CD8-positive, alpha-beta memory T cell (primary cell): ENCODE data around the gene XAB2. TPM values are rescaled to one million over a fixed set of nuclear protein-coding genes. Genes with fewer than 3 reads are reported as not detected.
A peak's percentile ranks its signal among the peaks of the same experiment; 100 is the strongest.

ENCODE experiments used
- CTCF ChIA-PET: fragments of 350-600 bp; sonication (Branson Sonifier 250); formaldehyde crosslinking; loops from one replicate; lab custom pipeline; 2021; ENCODE audit warnings: antibody characterized with exemption; lab: Charles Lee
- POLR2A ChIA-PET: fragments of 350-600 bp; sonication (Branson Sonifier 250); formaldehyde crosslinking; loops from one replicate; lab custom pipeline; 2021; ENCODE audit warnings: antibody characterized with exemption; lab: Charles Lee
- DNase-seq, 5 donors: peaks; one replicate each; pipeline versions ENCODE4 v3.0.0 to v3.0.0-alpha.2; 2020 to 2022; ENCODE audit warnings: mixed read lengths in 1 of 5
- H3K27ac ChIP-seq: one replicate; pipeline ENCODE4 v1.7.0; 2013; ENCODE audit warnings: low read depth, mild to moderate bottlenecking, low read length, moderate library complexity
- H3K27me3 ChIP-seq: 2 replicates; pipeline ENCODE4 v1.7.0; 2013; ENCODE audit warnings: low read length, mild to moderate bottlenecking; ENCODE audit not compliant: insufficient read depth, poor library complexity, severe bottlenecking
- H3K36me3 ChIP-seq: 2 replicates; pipeline ENCODE4 v1.7.0; 2013; ENCODE audit warnings: mild to moderate bottlenecking, low read length, moderate library complexity; ENCODE audit not compliant: insufficient read depth
- H3K4me1 ChIP-seq: 2 replicates; pipeline ENCODE4 v1.7.0; 2013; ENCODE audit warnings: mild to moderate bottlenecking, low read length, moderate library complexity; ENCODE audit not compliant: insufficient read depth
- H3K4me3 ChIP-seq: 2 replicates; pipeline ENCODE4 v1.7.0; 2013; ENCODE audit warnings: mild to moderate bottlenecking, low read length
- H3K9me3 ChIP-seq: 2 replicates; pipeline ENCODE4 v1.7.0; 2013; ENCODE audit warnings: mild to moderate bottlenecking, low read length
- H3K27ac Mint-ChIP-seq, 8 donors: one replicate each; pipeline ENCODE4 v1.8.0; 2020 to 2021; ENCODE audit warnings: mixed read lengths in 8 of 8, mild to moderate bottlenecking in 6 of 8, inconsistent platforms in 3 of 8, moderate library complexity in 3 of 8
- H3K27me3 Mint-ChIP-seq, 2 donors: one replicate each; pipeline ENCODE4 v1.8.0; 2020 to 2021; ENCODE audit warnings: mixed read lengths in 2 of 2, mild to moderate bottlenecking in 1 of 2, moderate library complexity in 1 of 2
- H3K36me3 Mint-ChIP-seq, 3 donors: one replicate each; pipeline ENCODE4 v1.8.0; 2020 to 2021; ENCODE audit warnings: mixed read lengths in 3 of 3, inconsistent platforms in 1 of 3, mild to moderate bottlenecking in 1 of 3
- H3K4me1 Mint-ChIP-seq, 3 donors: one replicate each; pipeline ENCODE4 v1.8.0; 2020 to 2021; ENCODE audit warnings: mixed read lengths in 3 of 3, inconsistent platforms in 1 of 3, mild to moderate bottlenecking in 1 of 3
- H3K4me3 Mint-ChIP-seq, 7 donors: one replicate each; pipeline ENCODE4 v1.8.0; 2020 to 2021; ENCODE audit warnings: mixed read lengths in 7 of 7, mild to moderate bottlenecking in 6 of 7, moderate library complexity in 4 of 7, inconsistent platforms in 2 of 7
- H3K9me3 Mint-ChIP-seq, 5 donors: one replicate each; pipeline ENCODE4 v1.8.0; 2020 to 2022; ENCODE audit warnings: mixed read lengths in 5 of 5, mild to moderate bottlenecking in 3 of 5, moderate library complexity in 2 of 5, inconsistent platforms in 1 of 5
- polyA plus RNA-seq: library from polyadenylated mRNA; unstranded; fragments of 300-500 nt; fragmentation: Illumina TruSeq; gene quantifications from one replicate; pipeline ENCODE4 v1.2.3, GENCODE V29; 2021
- total RNA-seq, 2 experiments: library from RNA; stranded (reverse); gene quantifications; one replicate each; pipeline ENCODE4 v1.2.3, GENCODE V29; 2021

XAB2 gene
- total and polyA plus RNA-seq, 3 experiments from 2014 or later, result 8.8 to 47.6 (median 46.0) TPM

- Histone ChIP-seq H3K4me1 (no peaks in the 10 kb centered on the region), H3K27ac (no peak overlapping the region), H3K4me3 (no peak overlapping the region), H3K27me3 (no peaks in the 10 kb centered on the region), H3K9me3 (no peaks in the 10 kb centered on the region), H3K36me3 (peaks cover 25% of the 10 kb centered on the region)
- ChIA-PET CTCF (no interaction called here), POLR2A (no interaction called here)
- no peaks in the 10 kb centered on the region for H3K27me3 Mint-ChIP-seq
- no peak overlapping the region for H3K4me3 Mint-ChIP-seq
- H3K36me3 Mint-ChIP-seq, result peaks cover 11 to 74% (median 17%) of the 10 kb centered on the region in 3 donors
- H3K4me1 Mint-ChIP-seq, result peaks cover 0 to 2% (median 0%) of the 10 kb centered on the region in 3 donors
- no peak for DNase-seq
- peak overlapping the region in 1 of 8 donors; percentile 54 for H3K27ac Mint-ChIP-seq
- no peaks in the 10 kb centered on the region for H3K9me3 Mint-ChIP-seq
These were observed 8.6 kb downstream of the XAB2 start for GRCh38 chr19:7620442-7621412.

GRCh38 chr19:7619671-7620441 is 9.5 kb downstream of the XAB2 start:
- Mint-ChIP-seq H3K27ac (peak overlapping the region in 1 of 8 donors; percentile 61), H3K4me3 (no peak overlapping the region), H3K4me1 (no peaks in the 10 kb centered on the region), H3K27me3 (no peaks in the 10 kb centered on the region), H3K36me3 (peaks cover 11 to 67% (median 17%) of the 10 kb centered on the region in 3 donors), H3K9me3 (no peaks in the 10 kb centered on the region)
- Histone ChIP-seq H3K36me3 (peaks cover 19% of the 10 kb centered on the region), H3K27me3 (no peaks in the 10 kb centered on the region), H3K27ac (no peak overlapping the region), H3K4me3 (no peak overlapping the region), H3K4me1 (no peaks in the 10 kb centered on the region), H3K9me3 (no peaks in the 10 kb centered on the region)
- no peak for DNase-seq
- POLR2A ChIA-PET, result interaction anchor here (0.7 kb wide), 1 partner anchor 10 kb away, joined by 3 read pairs; the partner anchor contains the start of gene PET100
- CTCF ChIA-PET, result no interaction called here

DNA sequence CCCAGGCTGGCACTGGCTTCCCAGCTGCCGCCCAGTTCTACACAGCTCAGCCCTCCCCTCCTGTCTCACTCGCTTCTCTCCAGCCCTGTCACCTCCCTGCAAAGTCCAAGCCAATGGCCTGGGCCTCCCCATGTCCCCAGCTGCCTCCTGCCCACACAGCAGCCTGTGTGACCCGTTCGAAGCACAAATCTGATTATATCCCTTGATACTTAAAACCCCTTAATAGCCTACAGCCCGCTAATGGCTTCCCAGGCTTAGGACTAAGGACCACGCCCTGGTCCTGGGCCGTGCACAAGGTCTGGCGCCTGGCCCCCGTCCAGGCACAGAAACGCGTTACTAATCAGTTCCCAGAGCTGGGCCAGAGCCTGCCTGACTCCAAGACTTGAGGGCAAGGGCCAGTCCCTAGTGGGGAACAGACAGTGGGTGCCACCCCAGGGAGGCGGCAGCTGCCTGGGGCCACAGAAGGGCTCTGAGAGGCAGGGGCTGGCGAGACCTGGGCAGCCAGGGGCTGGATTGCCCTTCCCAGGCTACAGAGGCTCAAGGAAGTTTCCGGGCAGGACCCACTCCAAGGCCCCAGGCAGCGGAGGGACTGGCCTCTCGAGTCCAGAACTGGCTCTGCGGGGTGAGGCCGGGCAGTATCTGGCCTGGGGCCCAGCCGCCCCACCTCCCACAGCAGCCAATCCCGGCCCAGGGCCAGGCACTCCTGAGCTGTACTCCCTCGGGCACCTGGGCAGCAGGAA is 10.4 kb downstream of the XAB2 start:
- POLR2A ChIA-PET, result interaction anchor here (0.5 to 0.7 kb wide), 2 partner anchors 11 to 481 kb away, joined by 3 read pairs; partner anchors contain the start of gene PET100

DNA sequence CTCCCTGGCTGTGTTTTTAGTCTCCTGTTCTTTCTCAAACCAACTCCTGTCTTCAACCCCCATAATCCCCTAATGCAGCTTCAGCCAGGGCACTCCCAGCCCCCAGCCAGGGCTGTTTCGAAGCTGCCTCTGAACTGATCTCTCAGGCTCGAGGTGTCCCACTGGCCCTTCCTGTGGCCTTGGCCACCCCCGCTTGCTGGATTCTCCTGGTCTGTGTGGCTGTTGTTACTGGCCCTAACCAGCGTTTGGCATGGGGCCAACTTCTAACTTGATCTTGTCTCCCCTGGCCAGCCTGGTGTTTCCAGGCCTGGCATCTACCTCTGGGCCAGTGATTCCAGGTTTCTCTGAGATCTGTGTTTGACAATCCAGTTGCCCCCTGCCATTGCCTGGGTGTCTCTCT is 11.0 kb downstream of the XAB2 start:
- peak overlapping the region in 2 of 8 donors; percentile 47 to 67 for H3K27ac Mint-ChIP-seq
- Histone ChIP-seq H3K27ac (no peak overlapping the region), H3K9me3 (no peaks in the 10 kb centered on the region), H3K27me3 (no peaks in the 10 kb centered on the region), H3K4me3 (no peak overlapping the region), H3K36me3 (peaks cover 19% of the 10 kb centered on the region), H3K4me1 (no peaks in the 10 kb centered on the region)
- no peaks in the 10 kb centered on the region for H3K4me1 Mint-ChIP-seq
- POLR2A ChIA-PET, result no interaction called here
- H3K4me3 Mint-ChIP-seq, result no peak overlapping the region
- H3K36me3 Mint-ChIP-seq, result peaks cover 11 to 56% (median 17%) of the 10 kb centered on the region in 3 donors
- no peaks in the 10 kb centered on the region for H3K9me3 Mint-ChIP-seq
- CTCF ChIA-PET, result no interaction called here
- no peaks in the 10 kb centered on the region for H3K27me3 Mint-ChIP-seq
- no peak for DNase-seq

More for the DNA sequence above, 10.4 kb downstream of the XAB2 start:
- Histone ChIP-seq H3K27ac (no peak overlapping the region), H3K27me3 (no peaks in the 10 kb centered on the region), H3K4me3 (no peak overlapping the region), H3K36me3 (peaks cover 19% of the 10 kb centered on the region), H3K9me3 (no peaks in the 10 kb centered on the region), H3K4me1 (no peaks in the 10 kb centered on the region)
- CTCF ChIA-PET, result no interaction called here
- Mint-ChIP-seq H3K27ac (peak overlapping the region in 1 of 8 donors; percentile 67), H3K4me1 (no peaks in the 10 kb centered on the region), H3K27me3 (no peaks in the 10 kb centered on the region), H3K36me3 (peaks cover 11 to 59% (median 17%) of the 10 kb centered on the region in 3 donors), H3K4me3 (no peak overlapping the region), H3K9me3 (no peaks in the 10 kb centered on the region)
- DNase-seq, result no peak

DNA sequence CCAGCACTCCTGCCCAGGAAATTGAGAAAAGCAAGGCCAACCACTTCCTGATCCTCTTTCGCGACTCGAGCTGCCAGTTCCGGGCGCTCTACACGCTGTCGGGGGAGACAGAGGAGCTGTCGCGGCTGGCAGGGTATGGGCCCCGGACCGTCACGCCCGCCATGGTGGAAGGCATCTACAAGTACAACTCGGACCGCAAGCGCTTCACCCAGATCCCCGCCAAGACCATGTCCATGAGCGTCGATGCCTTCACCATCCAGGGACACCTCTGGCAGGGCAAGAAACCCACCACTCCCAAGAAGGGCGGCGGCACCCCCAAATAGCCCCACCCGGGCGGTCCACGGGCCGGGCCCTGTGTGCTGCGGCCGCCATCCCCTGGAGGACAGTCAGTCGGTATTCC is 11.6 kb downstream of the XAB2 start:
- DNase-seq, result no peak
- H3K36me3 Mint-ChIP-seq, result peaks cover 11 to 50% (median 13%) of the 10 kb centered on the region in 3 donors
- Histone ChIP-seq H3K4me1 (no peaks in the 10 kb centered on the region), H3K9me3 (no peaks in the 10 kb centered on the region), H3K4me3 (no peak overlapping the region), H3K27ac (no peak overlapping the region), H3K27me3 (no peaks in the 10 kb centered on the region), H3K36me3 (peaks cover 15% of the 10 kb centered on the region)
- H3K27ac Mint-ChIP-seq, result no peak overlapping the region
- CTCF ChIA-PET, result no interaction called here
- H3K4me3 Mint-ChIP-seq, result no peak overlapping the region
- POLR2A ChIA-PET, result no interaction called here
- H3K9me3 Mint-ChIP-seq, result no peaks in the 10 kb centered on the region
- H3K27me3 Mint-ChIP-seq, result no peaks in the 10 kb centered on the region
- no peaks in the 10 kb centered on the region for H3K4me1 Mint-ChIP-seq

DNA sequence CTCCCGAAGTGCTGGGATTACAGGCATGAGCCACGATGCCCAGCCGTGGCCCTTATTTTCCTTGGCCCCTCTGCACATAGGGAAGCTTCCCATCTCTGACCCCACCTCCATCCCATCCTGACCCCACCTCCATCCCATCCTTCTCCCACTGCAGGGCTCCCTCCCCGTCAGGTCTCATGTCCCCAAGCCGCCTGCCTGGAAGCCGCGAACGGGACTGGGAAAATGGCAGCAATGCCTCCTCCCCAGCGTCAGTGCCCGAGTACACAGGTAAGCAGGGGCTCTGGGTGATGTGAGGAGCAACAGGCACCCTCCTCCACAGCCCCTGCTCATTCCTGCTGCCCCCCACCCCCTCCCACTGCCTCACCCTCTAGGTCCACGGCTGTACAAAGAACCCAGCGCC is 12.2 kb downstream of the XAB2 start:
- peak overlapping the region in 1 of 8 donors; percentile 66 for H3K27ac Mint-ChIP-seq
- H3K27me3 ChIP-seq, result no peaks in the 10 kb centered on the region
- no peaks in the 10 kb centered on the region for H3K4me1 Mint-ChIP-seq
- no peak for DNase-seq
- CTCF ChIA-PET, result interaction anchor here (0.7 kb wide), 1 partner anchor 1353 kb away, joined by 3 read pairs; no protein-coding TSS in a partner anchor
- H3K27ac ChIP-seq, result no peak overlapping the region
- H3K4me1 ChIP-seq, result no peaks in the 10 kb centered on the region
- no peak overlapping the region for H3K4me3 ChIP-seq
- H3K36me3 ChIP-seq, result peaks cover 9% of the 10 kb centered on the region
- peaks cover 11 to 44% (median 13%) of the 10 kb centered on the region in 3 donors for H3K36me3 Mint-ChIP-seq
- H3K9me3 Mint-ChIP-seq, result no peaks in the 10 kb centered on the region
- H3K4me3 Mint-ChIP-seq, result no peak overlapping the region
- POLR2A ChIA-PET, result no interaction called here
- H3K27me3 Mint-ChIP-seq, result no peaks in the 10 kb centered on the region
- no peaks in the 10 kb centered on the region for H3K9me3 ChIP-seq

GRCh38 chr19:7614859-7615741 is 14.2 kb downstream of the XAB2 start:
- DNase-seq, result no peak
- Mint-ChIP-seq H3K4me3 (no peak overlapping the region), H3K27me3 (no peaks in the 10 kb centered on the region), H3K9me3 (no peaks in the 10 kb centered on the region), H3K27ac (no peak overlapping the region), H3K36me3 (peaks cover 6 to 25% (median 8%) of the 10 kb centered on the region in 3 donors), H3K4me1 (no peaks in the 10 kb centered on the region)
- Histone ChIP-seq H3K27me3 (no peaks in the 10 kb centered on the region), H3K4me1 (no peaks in the 10 kb centered on the region), H3K27ac (no peak overlapping the region), H3K4me3 (no peak overlapping the region), H3K36me3 (no peaks in the 10 kb centered on the region), H3K9me3 (no peaks in the 10 kb centered on the region)
- ChIA-PET POLR2A (no interaction called here), CTCF (no interaction called here)
